ENCODE results near the gene PPL.

DNA sequence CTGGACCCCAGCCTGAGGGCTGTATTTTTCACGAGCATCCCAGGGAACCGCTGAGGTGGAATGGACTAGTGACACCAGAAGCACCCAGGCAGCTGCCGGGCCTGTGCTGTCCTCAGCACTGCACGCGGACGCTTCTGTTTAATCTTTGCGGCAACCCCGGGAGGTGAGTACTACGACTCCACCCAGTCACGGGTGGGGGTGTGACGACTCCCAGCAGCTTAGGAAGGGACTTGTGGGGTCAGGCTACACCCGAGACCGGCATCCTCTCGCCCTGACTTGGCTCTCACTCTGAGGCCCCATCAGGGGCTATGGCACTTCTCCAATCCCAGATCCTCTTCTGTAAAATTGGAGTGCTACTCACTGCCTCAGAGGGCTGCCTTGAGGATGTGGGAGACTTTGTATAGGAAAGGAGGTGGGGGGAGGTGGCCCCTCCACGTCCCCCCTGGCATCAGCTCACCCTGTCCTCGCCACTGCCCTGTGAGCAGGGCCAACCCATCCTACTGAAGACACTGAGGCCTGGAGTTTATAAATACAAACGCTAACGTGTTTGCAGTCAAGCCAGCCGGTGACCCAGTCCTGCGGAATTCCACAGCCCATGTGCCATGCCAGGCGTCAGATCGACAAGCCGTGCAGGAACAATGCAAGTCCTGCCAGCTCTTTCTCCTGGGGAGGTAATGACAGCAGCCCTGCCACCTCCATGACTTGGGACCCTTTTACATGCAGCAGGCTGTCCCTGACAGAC lies 44.4 kb downstream of the PPL start:
- TF ChIP-seq POLR2A (IDR thresholded peaks at IDR 0.05) = no peak
- TF ChIP-seq, protein P1, sequence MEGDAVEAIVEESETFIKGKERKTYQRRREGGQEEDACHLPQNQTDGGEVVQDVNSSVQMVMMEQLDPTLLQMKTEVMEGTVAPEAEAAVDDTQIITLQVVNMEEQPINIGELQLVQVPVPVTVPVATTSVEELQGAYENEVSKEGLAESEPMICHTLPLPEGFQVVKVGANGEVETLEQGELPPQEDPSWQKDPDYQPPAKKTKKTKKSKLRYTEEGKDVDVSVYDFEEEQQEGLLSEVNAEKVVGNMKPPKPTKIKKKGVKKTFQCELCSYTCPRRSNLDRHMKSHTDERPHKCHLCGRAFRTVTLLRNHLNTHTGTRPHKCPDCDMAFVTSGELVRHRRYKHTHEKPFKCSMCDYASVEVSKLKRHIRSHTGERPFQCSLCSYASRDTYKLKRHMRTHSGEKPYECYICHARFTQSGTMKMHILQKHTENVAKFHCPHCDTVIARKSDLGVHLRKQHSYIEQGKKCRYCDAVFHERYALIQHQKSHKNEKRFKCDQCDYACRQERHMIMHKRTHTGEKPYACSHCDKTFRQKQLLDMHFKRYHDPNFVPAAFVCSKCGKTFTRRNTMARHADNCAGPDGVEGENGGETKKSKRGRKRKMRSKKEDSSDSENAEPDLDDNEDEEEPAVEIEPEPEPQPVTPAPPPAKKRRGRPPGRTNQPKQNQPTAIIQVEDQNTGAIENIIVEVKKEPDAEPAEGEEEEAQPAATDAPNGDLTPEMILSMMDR (IDR thresholded peaks at IDR 0.05) = no peak

All from heart left ventricle (tissue), 13 donors.